Activated T-cell treated with anti-CD3 and anti-CD28 coated beads, Interleukin-2, amount 50 U/mL, for 72 hours (primary cell): ENCODE measurements around the gene ICAM1. TPM values are rescaled to one million over a fixed set of nuclear protein-coding genes. Genes with fewer than 3 reads are reported as not detected.
A peak's percentile ranks its signal among the peaks of the same experiment; 100 is the strongest.

ENCODE experiments used
- ATAC-seq, 2 donors: fragments of 150-1000 bp; cut with Tn5 transposase; replicated peaks in 1 of 2; 2 replicates each; pipeline ENCODE4 v1.10.0; 2021; ENCODE audit warnings: moderate library complexity in 2 of 2, mild to moderate bottlenecking in 1 of 2
- DNase-seq, 2 donors: peaks; one replicate each; pipeline ENCODE4 v3.0.0; 2021 to 2022; ENCODE audit warnings: mixed read lengths in 1 of 2
- H3K27ac Mint-ChIP-seq: one replicate; pipeline ENCODE4 v1.8.0; 2022; ENCODE audit warnings: mild to moderate bottlenecking, moderate library complexity, mixed read lengths
- H3K27me3 Mint-ChIP-seq: one replicate; pipeline ENCODE4 v1.8.0; 2022; ENCODE audit warnings: low read depth, mixed read lengths
- H3K36me3 Mint-ChIP-seq, 2 donors: one replicate each; pipeline ENCODE4 v1.8.0; 2022; ENCODE audit warnings: mixed read lengths in 2 of 2, mild to moderate bottlenecking in 1 of 2; ENCODE audit not compliant: insufficient read depth in 2 of 2
- H3K4me1 Mint-ChIP-seq: one replicate; pipeline ENCODE4 v1.8.0; 2022; ENCODE audit warnings: low read depth, mixed read lengths
- H3K4me3 Mint-ChIP-seq, 2 donors: one replicate each; pipeline ENCODE4 v1.8.0; 2022; ENCODE audit warnings: mild to moderate bottlenecking in 2 of 2, mixed read lengths in 2 of 2, moderate library complexity in 2 of 2
- H3K9me3 Mint-ChIP-seq, 2 donors: one replicate each; pipeline ENCODE4 v1.8.0; 2022; ENCODE audit warnings: mixed read lengths in 2 of 2
- total RNA-seq, 2 donors: library from RNA; stranded (reverse); gene quantifications; one replicate each; pipeline ENCODE4 v1.2.3, GENCODE V29; 2022

ICAM1 gene
- total RNA-seq, 2 donors from 2014 or later = 20.7 to 40.1 TPM

- ATAC-seq = no peak
- peak overlapping the region; percentile 69 to 85 for H3K4me3 Mint-ChIP-seq
- H3K27me3 Mint-ChIP-seq = peaks cover 58% of the 10 kb centered on the region
- DNase-seq = no peak
- no peaks in the 10 kb centered on the region for H3K36me3 Mint-ChIP-seq
- peaks cover 36% of the 10 kb centered on the region for H3K4me1 Mint-ChIP-seq
- no peak overlapping the region for H3K27ac Mint-ChIP-seq
- H3K9me3 Mint-ChIP-seq = no peaks in the 10 kb centered on the region
Observed at GRCh38 chr19:10295847-10296591, 25.1 kb downstream of the ICAM1 start.

- peaks cover 29% of the 10 kb centered on the region for H3K27me3 Mint-ChIP-seq
- no peaks in the 10 kb centered on the region for H3K9me3 Mint-ChIP-seq
- peaks cover 25% of the 10 kb centered on the region for H3K4me1 Mint-ChIP-seq
- H3K27ac Mint-ChIP-seq = no peak overlapping the region
- no peak overlapping the region for H3K4me3 Mint-ChIP-seq
- DNase-seq (no peak), ATAC-seq (no peak)
- peaks cover 0 to 2% of the 10 kb centered on the region in 2 donors for H3K36me3 Mint-ChIP-seq
Observed at GRCh38 chr19:10299545-10300458, 28.9 kb downstream of the ICAM1 start.

GRCh38 chr19:10305139-10305806 lies 34.4 kb downstream of the ICAM1 start:
- H3K27ac Mint-ChIP-seq = no peak overlapping the region
- H3K36me3 Mint-ChIP-seq = peaks cover 0 to 2% of the 10 kb centered on the region in 2 donors
- ATAC-seq = no peak

GRCh38 chr19:10306327-10306726 lies 35.4 kb downstream of the ICAM1 start:
- H3K4me3 Mint-ChIP-seq = no peak overlapping the region
- peaks cover 0 to 2% of the 10 kb centered on the region in 2 donors for H3K36me3 Mint-ChIP-seq
- no peak overlapping the region for H3K27ac Mint-ChIP-seq
- H3K4me1 Mint-ChIP-seq = peaks cover 14% of the 10 kb centered on the region
- DNase-seq = no peak
- ATAC-seq = no peak
- peaks cover 8% of the 10 kb centered on the region for H3K27me3 Mint-ChIP-seq
- no peaks in the 10 kb centered on the region for H3K9me3 Mint-ChIP-seq

More at GRCh38 chr19:10305139-10305806, 34.4 kb downstream of the ICAM1 start:
- no peak for DNase-seq
- peaks cover 14% of the 10 kb centered on the region for H3K4me1 Mint-ChIP-seq
- H3K4me3 Mint-ChIP-seq = no peak overlapping the region
- H3K9me3 Mint-ChIP-seq = no peaks in the 10 kb centered on the region
- H3K27me3 Mint-ChIP-seq = peaks cover 9% of the 10 kb centered on the region

GRCh38 chr19:10309423-10309822 lies 38.5 kb downstream of the ICAM1 start, which contains the start of gene ZGLP1:
TSS of gene ZGLP1 (minus strand) at chr19:10309815.
- H3K27me3 Mint-ChIP-seq = no peaks in the 10 kb centered on the region
- no peak within 1 kb of the TSS for H3K27ac Mint-ChIP-seq
- H3K9me3 Mint-ChIP-seq = no peaks in the 10 kb centered on the region
- DNase-seq (no peak), ATAC-seq (no peak)
- no peak within 1 kb of the TSS for H3K4me3 Mint-ChIP-seq
- peaks cover 7% of the 10 kb centered on the region for H3K4me1 Mint-ChIP-seq
- H3K36me3 Mint-ChIP-seq = peaks cover 0 to 2% of the 10 kb centered on the region in 2 donors

- Mint-ChIP-seq H3K4me3 (peak within 1 kb of the TSS; percentile 87 to 92), H3K36me3 (peaks cover 5 to 7% of the 10 kb centered on the region in 2 donors), H3K27me3 (no peaks in the 10 kb centered on the region), H3K27ac (peak within 1 kb of the TSS; percentile 47), H3K4me1 (peaks cover 27% of the 10 kb centered on the region), H3K9me3 (no peaks in the 10 kb centered on the region)
- ATAC-seq (peak; percentile 91), DNase-seq (peak; percentile 91 to 93)
Observed at GRCh38 chr19:10315335-10316214, 44.7 kb downstream of the ICAM1 start, which contains the start of gene FDX2. TSS of gene FDX2 (minus strand) at chr19:10316015. CDS start at chr19:10315996, 19 bp downstream.

GRCh38 chr19:10316229-10317044 lies 45.5 kb downstream of the ICAM1 start:
- no peak for ATAC-seq
- H3K36me3 Mint-ChIP-seq = peaks cover 5 to 7% of the 10 kb centered on the region in 2 donors
- H3K27ac Mint-ChIP-seq = peak overlapping the region; percentile 47
- peaks cover 27% of the 10 kb centered on the region for H3K4me1 Mint-ChIP-seq
- peak overlapping the region; percentile 87 to 92 for H3K4me3 Mint-ChIP-seq
- no peaks in the 10 kb centered on the region for H3K27me3 Mint-ChIP-seq
- no peaks in the 10 kb centered on the region for H3K9me3 Mint-ChIP-seq
- no peak for DNase-seq

- H3K27me3 Mint-ChIP-seq = no peaks in the 10 kb centered on the region
- H3K27ac Mint-ChIP-seq = no peak overlapping the region
- H3K9me3 Mint-ChIP-seq = no peaks in the 10 kb centered on the region
- ATAC-seq (no peak), DNase-seq (no peak)
- H3K4me1 Mint-ChIP-seq = peaks cover 27% of the 10 kb centered on the region
- H3K4me3 Mint-ChIP-seq = no peak overlapping the region
- peaks cover 8 to 10% of the 10 kb centered on the region in 2 donors for H3K36me3 Mint-ChIP-seq
Observed at GRCh38 chr19:10317045-10317856, 46.3 kb downstream of the ICAM1 start.

GRCh38 chr19:10317857-10318462 lies 47.0 kb downstream of the ICAM1 start:
- Mint-ChIP-seq H3K27ac (no peak overlapping the region), H3K4me1 (peaks cover 27% of the 10 kb centered on the region), H3K27me3 (no peaks in the 10 kb centered on the region), H3K9me3 (no peaks in the 10 kb centered on the region), H3K4me3 (no peak overlapping the region), H3K36me3 (peaks cover 8 to 10% of the 10 kb centered on the region in 2 donors)
- ATAC-seq = no peak
- no peak for DNase-seq

- no peak for DNase-seq
- H3K27ac Mint-ChIP-seq = no peak overlapping the region
- H3K4me3 Mint-ChIP-seq = no peak overlapping the region
- peaks cover 27% of the 10 kb centered on the region for H3K4me1 Mint-ChIP-seq
- peaks cover 8 to 10% of the 10 kb centered on the region in 2 donors for H3K36me3 Mint-ChIP-seq
- H3K27me3 Mint-ChIP-seq = no peaks in the 10 kb centered on the region
- no peaks in the 10 kb centered on the region for H3K9me3 Mint-ChIP-seq
- no peak for ATAC-seq
Observed at GRCh38 chr19:10318807-10319682, 48.1 kb downstream of the ICAM1 start.
